Liver (tissue), 3 donors: ENCODE measurements around the gene TPBGL.

Experiments
- ATF3 ChIP-seq: IDR thresholded peaks from 2 replicates; pipeline ENCODE4 v1.6.1; 2016; ENCODE audit warnings: antibody characterized with exemption
- CTCF ChIP-seq: fragments of 150-350 bp; IDR thresholded peaks from 2 replicates; pipeline ENCODE4 v1.5.1; 2017; ENCODE audit warnings: improper control_type of control experiment, low read depth, low read length; ENCODE audit not compliant: missing input control
- FOXA1 ChIP-seq: IDR thresholded peaks from 2 replicates; pipeline ENCODE4 v1.6.1; 2016; ENCODE audit warnings: antibody characterized with exemption
- GABPA ChIP-seq, 2 donors: IDR thresholded peaks in 1 of 2; conservative IDR thresholded peaks in 1 of 2; 2 replicates each; pipeline ENCODE4 v1.6.1; 2016; ENCODE audit warnings: antibody characterized with exemption in 2 of 2, mild to moderate bottlenecking in 1 of 2, moderate library complexity in 1 of 2
- HNF4G ChIP-seq: IDR thresholded peaks from 2 replicates; pipeline ENCODE4 v1.6.1; 2016; ENCODE audit warnings: antibody characterized with exemption
- MAX ChIP-seq: IDR thresholded peaks from 2 replicates; pipeline ENCODE4 v1.6.1; 2016; ENCODE audit warnings: antibody characterized with exemption
- RXRA ChIP-seq, 2 donors: IDR thresholded peaks; 2 replicates each; pipeline ENCODE4 v1.6.1; 2017 to 2018; ENCODE audit warnings: antibody characterized with exemption in 2 of 2, mild to moderate bottlenecking in 1 of 2
- YY1 ChIP-seq: IDR thresholded peaks from 2 replicates; pipeline ENCODE4 v1.6.1; 2016; ENCODE audit warnings: antibody characterized with exemption, mild to moderate bottlenecking
- ZBTB33 ChIP-seq: IDR thresholded peaks from 2 replicates; pipeline ENCODE4 v1.6.1; 2016; ENCODE audit warnings: antibody characterized with exemption
- donor health status: healthy.
- donor health status: healthy.

- TF ChIP-seq CTCF: no peak
- no peak for TF ChIP-seq RXRA (IDR thresholded peaks at IDR 0.05)
- no peak for TF ChIP-seq HNF4G
- no peak for TF ChIP-seq ZBTB33
- TF ChIP-seq MAX: no peak
- no peak for TF ChIP-seq ATF3
- no peak for TF ChIP-seq GABPA (IDR thresholded peaks at IDR 0.05 in 1 of 2, conservative IDR thresholded peaks at IDR 0.05 in 1 of 2)
- TF ChIP-seq FOXA1: no peak
- no peak for TF ChIP-seq YY1
Observed at GRCh38 chr11:75241906-75242644, 1.5 kb downstream of the TPBGL start.
